Osteocyte (in vitro differentiated cells): ENCODE data around the gene NPIPB2. TPM values are rescaled to one million over a fixed set of nuclear protein-coding genes. Genes with fewer than 3 reads are reported as not detected.
"Not testable (repeated sequence)": the region's sequence is repeated elsewhere in the genome, so short reads cannot be mapped to it uniquely, and the experiment has no call there.

Experiments used
- DNase-seq: peaks from one replicate; pipeline ENCODE4 v3.0.0; 2021; ENCODE audit warnings: mixed read lengths; ENCODE audit not compliant: unreplicated experiment; ENCODE audit errors: extremely low spot score
- H3K27ac Mint-ChIP-seq: one replicate; pipeline ENCODE4 v1.8.0; 2021; ENCODE audit warnings: mild to moderate bottlenecking, mixed read lengths; ENCODE audit not compliant: unreplicated experiment
- H3K27me3 Mint-ChIP-seq: one replicate; pipeline ENCODE4 v1.8.0; 2021; ENCODE audit warnings: mixed read lengths; ENCODE audit not compliant: unreplicated experiment
- H3K36me3 Mint-ChIP-seq: one replicate; pipeline ENCODE4 v1.8.0; 2021; ENCODE audit warnings: mixed read lengths; ENCODE audit not compliant: unreplicated experiment
- H3K4me1 Mint-ChIP-seq: one replicate; pipeline ENCODE4 v1.8.0; 2021; ENCODE audit warnings: mixed read lengths; ENCODE audit not compliant: unreplicated experiment
- H3K4me3 Mint-ChIP-seq: one replicate; pipeline ENCODE4 v1.8.0; 2021; ENCODE audit warnings: mild to moderate bottlenecking, moderate library complexity, mixed read lengths; ENCODE audit not compliant: unreplicated experiment
- H3K9me3 Mint-ChIP-seq: one replicate; pipeline ENCODE4 v1.8.0; 2021; ENCODE audit warnings: mixed read lengths; ENCODE audit not compliant: unreplicated experiment
- CTCF ChIP-seq: fragments of 200-600 bp; sonication (generic); IDR thresholded peaks from 2 replicates; pipeline ENCODE4 v1.5.0; 2021; ENCODE audit warnings: antibody characterized with exemption, mild to moderate bottlenecking, moderate library complexity
- total RNA-seq: library from RNA; stranded (reverse); gene quantifications from 2 replicates; pipeline ENCODE4 v1.2.1, GENCODE V29; 2021

NPIPB2 gene
- total RNA-seq, 1 donor from 2014 or later = 19.7 TPM

DNA sequence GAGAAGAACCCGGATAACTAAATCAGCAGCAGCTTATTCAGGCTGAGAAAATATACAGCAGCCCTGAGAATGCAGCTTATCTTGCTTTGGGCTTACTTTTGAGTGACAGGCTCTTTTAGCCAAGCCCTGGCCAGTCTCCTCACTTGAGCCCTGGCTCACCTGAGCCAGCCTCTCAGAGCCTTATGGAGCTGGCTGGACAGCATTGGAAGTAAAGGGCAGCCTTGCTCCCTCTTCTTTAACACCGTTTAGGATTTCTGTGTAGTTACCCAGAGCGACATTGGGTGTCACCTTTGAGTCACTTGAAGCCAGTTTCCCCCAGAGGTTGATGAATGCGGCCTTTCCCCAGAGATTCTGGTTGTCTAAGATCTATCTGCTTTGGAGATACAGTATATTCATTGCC, 7.7 kb upstream of the NPIPB2 start:
- Mint-ChIP-seq H3K4me1 (peaks cover 9% of the 10 kb centered on the region), H3K36me3 (no peaks in the 10 kb centered on the region), H3K4me3 (no peak overlapping the region), H3K27me3 (no peaks in the 10 kb centered on the region), H3K27ac (no peak overlapping the region), H3K9me3 (no peaks in the 10 kb centered on the region)
- DNase-seq = no peak
- TF ChIP-seq CTCF = peak; percentile 58

GRCh38 chr16:11948819-11949218, 7.0 kb upstream of the NPIPB2 start:
- TF ChIP-seq CTCF = no peak
- no peaks in the 10 kb centered on the region for H3K36me3 Mint-ChIP-seq
- peaks cover 9% of the 10 kb centered on the region for H3K4me1 Mint-ChIP-seq
- DNase-seq = no peak
- no peak overlapping the region for H3K4me3 Mint-ChIP-seq
- H3K27me3 Mint-ChIP-seq = no peaks in the 10 kb centered on the region
- no peak overlapping the region for H3K27ac Mint-ChIP-seq
- H3K9me3 Mint-ChIP-seq = no peaks in the 10 kb centered on the region

DNA sequence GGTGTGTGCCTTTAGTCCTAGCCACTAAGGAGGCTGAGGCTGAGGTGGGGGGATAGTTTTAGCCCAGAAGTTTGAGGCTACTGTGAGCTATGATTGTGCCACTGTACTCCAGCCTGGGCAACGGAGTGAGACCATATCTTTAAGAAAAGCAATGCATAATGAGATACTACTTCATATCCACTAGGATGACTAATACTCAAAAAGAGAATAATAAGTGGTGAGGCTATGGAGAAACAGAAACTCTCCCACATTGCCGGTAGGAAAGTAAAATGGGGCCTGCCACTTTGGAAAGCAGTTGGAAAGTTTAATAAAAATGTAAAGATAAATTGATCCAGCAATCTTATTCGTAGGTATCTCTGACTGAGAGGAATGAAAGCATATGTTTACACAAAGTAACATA, 4.6 kb upstream of the NPIPB2 start:
- Mint-ChIP-seq H3K27me3 (no peaks in the 10 kb centered on the region), H3K4me1 (peaks cover 5% of the 10 kb centered on the region), H3K27ac (no peak overlapping the region), H3K9me3 (no peaks in the 10 kb centered on the region), H3K4me3 (no peak overlapping the region), H3K36me3 (no peaks in the 10 kb centered on the region)
- DNase-seq = no peak
- TF ChIP-seq CTCF = no peak

GRCh38 chr16:11927350-11927749, 14.5 kb downstream of the NPIPB2 start:
- not testable (repeated sequence) for H3K4me3 Mint-ChIP-seq, H3K27ac Mint-ChIP-seq, H3K27me3 Mint-ChIP-seq, H3K4me1 Mint-ChIP-seq, H3K36me3 Mint-ChIP-seq, DNase-seq, H3K9me3 Mint-ChIP-seq

DNA sequence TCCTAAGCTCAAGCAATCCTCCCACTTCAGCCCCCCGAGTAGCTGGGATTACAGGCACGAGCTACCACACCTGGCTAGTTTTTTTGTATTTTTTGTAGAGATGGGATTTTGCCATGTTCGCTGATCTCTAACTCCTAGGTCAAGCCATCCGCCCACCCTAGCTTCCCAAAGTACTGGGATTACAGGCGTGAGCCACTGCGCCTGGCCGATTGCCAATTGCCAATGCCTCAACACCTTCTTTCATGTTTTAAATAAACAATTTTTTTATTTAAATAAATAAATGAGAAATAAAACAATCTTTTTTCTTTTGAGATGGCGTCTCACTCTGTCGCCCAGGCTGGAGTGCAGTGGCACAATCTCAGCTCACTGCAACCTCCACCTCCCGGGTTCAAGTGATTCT, 17.8 kb downstream of the NPIPB2 start:
- not testable (repeated sequence) for H3K27me3 Mint-ChIP-seq, H3K9me3 Mint-ChIP-seq, H3K4me1 Mint-ChIP-seq, H3K4me3 Mint-ChIP-seq, DNase-seq, H3K27ac Mint-ChIP-seq, H3K36me3 Mint-ChIP-seq

- Mint-ChIP-seq H3K36me3 (no peaks in the 10 kb centered on the region), H3K4me1 (peaks cover 28% of the 10 kb centered on the region), H3K27ac (peak overlapping the region; percentile 81), H3K27me3 (peaks cover 6% of the 10 kb centered on the region), H3K9me3 (no peaks in the 10 kb centered on the region), H3K4me3 (peak overlapping the region; percentile 75)
- TF ChIP-seq CTCF = no peak
- no peak for DNase-seq
These were observed 25.1 kb downstream of the NPIPB2 start for GRCh38 chr16:11916524-11917285.
